Left ventricle myocardium inferior (tissue), 1 donor: ENCODE results near the gene GDF9. TPM values are rescaled to one million over a fixed set of nuclear protein-coding genes. Genes with fewer than 3 reads are reported as not detected.

ENCODE experiments used
- DNase-seq: peaks from one replicate; pipeline ENCODE4 v3.0.0-alpha.2; 2020
- H3K27ac ChIP-seq: fragments of 200-600 bp; replicated peaks from 2 replicates; pipeline ENCODE4 v1.8.0; 2021
- H3K27me3 ChIP-seq: fragments of 200-600 bp; 2 replicates; pipeline ENCODE4 v1.8.0; 2021; ENCODE audit warnings: low read depth
- H3K36me3 ChIP-seq: fragments of 200-600 bp; 2 replicates; pipeline ENCODE4 v1.8.0; 2021
- H3K4me1 ChIP-seq: fragments of 200-600 bp; 2 replicates; pipeline ENCODE4 v1.8.0; 2021
- H3K4me3 ChIP-seq: fragments of 200-600 bp; 2 replicates; pipeline ENCODE4 v1.8.0; 2021; ENCODE audit warnings: mild to moderate bottlenecking, moderate library complexity
- H3K9me3 ChIP-seq: fragments of 200-600 bp; replicated peaks from 2 replicates; pipeline ENCODE4 v1.8.0; 2021
- intact Hi-C: fragments of 100-400 bp; cut with micrococcal nuclease; formaldehyde crosslinking; loops from one replicate; pipeline ENCODE4 v1.11.0; 2022
- total RNA-seq: library from RNA; stranded (reverse); fragmentation: NEBNext Ultra II Directional; extraction: Animal tissue kit (Norgen Biotek cat#: 25700); gene quantifications from one replicate; pipeline ENCODE4 v1.2.1, GENCODE V29; 2021
- TF ChIP-seq, protein P1 (sequence below): fragments of 200-600 bp; IDR thresholded peaks from 2 replicates; pipeline ENCODE4 v1.8.0; 2021; ENCODE audit warnings: antibody characterized with exemption, mild to moderate bottlenecking, borderline replicate concordance
- donor health status: DM: no; HTN: yes; CAD: no; lungs with severe emphysema.

GDF9 gene
- total RNA-seq, 1 donor from 2014 or later, result 0.52 TPM

GRCh38 chr5:132837868-132838267 lies 28.4 kb downstream of the GDF9 start:
- intact Hi-C loops, result no loop called here
- no peak for DNase-seq
- Histone ChIP-seq H3K36me3 (no peaks in the 10 kb centered on the region), H3K27ac (no peak overlapping the region), H3K4me3 (no peak overlapping the region), H3K4me1 (peaks cover 14% of the 10 kb centered on the region), H3K27me3 (no peaks in the 10 kb centered on the region), H3K9me3 (no peaks in the 10 kb centered on the region)
- TF ChIP-seq, protein P1, sequence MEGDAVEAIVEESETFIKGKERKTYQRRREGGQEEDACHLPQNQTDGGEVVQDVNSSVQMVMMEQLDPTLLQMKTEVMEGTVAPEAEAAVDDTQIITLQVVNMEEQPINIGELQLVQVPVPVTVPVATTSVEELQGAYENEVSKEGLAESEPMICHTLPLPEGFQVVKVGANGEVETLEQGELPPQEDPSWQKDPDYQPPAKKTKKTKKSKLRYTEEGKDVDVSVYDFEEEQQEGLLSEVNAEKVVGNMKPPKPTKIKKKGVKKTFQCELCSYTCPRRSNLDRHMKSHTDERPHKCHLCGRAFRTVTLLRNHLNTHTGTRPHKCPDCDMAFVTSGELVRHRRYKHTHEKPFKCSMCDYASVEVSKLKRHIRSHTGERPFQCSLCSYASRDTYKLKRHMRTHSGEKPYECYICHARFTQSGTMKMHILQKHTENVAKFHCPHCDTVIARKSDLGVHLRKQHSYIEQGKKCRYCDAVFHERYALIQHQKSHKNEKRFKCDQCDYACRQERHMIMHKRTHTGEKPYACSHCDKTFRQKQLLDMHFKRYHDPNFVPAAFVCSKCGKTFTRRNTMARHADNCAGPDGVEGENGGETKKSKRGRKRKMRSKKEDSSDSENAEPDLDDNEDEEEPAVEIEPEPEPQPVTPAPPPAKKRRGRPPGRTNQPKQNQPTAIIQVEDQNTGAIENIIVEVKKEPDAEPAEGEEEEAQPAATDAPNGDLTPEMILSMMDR, result no peak

DNA sequence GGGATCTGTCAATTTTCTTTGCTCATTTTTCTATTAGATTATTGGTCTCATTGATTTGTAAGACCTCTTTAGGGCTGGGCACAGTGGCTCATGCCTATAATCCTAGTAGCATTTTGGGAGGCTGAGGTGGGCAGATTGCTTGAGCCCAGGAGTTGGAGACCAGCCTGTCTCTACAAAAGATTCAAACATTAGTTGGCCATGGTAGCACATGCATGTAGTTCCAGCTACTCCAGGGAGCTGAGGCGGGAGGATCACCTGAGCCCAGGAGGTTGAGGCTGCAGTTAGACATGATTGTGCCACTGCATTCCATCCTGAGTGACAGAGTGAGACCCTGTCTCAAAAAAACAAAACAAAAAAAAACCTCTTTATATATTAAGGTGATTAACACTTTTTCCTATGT lies 29.4 kb downstream of the GDF9 start:
- H3K36me3 ChIP-seq, result no peaks in the 10 kb centered on the region
- H3K4me1 ChIP-seq, result peaks cover 14% of the 10 kb centered on the region
- no peak overlapping the region for H3K4me3 ChIP-seq
- no peaks in the 10 kb centered on the region for H3K27me3 ChIP-seq
- no peak overlapping the region for H3K27ac ChIP-seq
- H3K9me3 ChIP-seq, result no peaks in the 10 kb centered on the region
- TF ChIP-seq, protein P1, result no peak
- no peak for DNase-seq
- intact Hi-C loops, result no loop called here

DNA sequence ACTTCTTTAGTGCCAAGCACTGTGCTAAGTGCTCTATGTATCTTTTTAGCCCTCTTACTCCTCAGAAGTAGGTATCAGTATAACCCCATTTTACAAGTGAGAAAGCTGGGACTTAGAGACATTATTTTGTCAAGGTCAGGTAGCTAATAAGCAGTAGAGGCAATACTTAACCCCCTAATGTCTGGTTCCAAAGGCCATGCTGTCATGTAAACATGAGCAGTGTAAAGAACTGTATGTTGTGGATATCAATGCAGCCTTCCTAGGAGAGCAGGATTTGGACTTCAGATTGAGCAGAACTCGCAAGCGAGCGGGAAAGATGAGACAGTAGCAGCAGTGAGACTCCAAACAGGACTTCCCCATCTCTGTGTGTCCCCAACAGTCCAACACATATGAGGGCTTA lies 32.2 kb downstream of the GDF9 start:
- Histone ChIP-seq H3K4me1 (peaks cover 21% of the 10 kb centered on the region), H3K9me3 (no peaks in the 10 kb centered on the region), H3K27ac (no peak overlapping the region), H3K4me3 (no peak overlapping the region), H3K27me3 (no peaks in the 10 kb centered on the region), H3K36me3 (no peaks in the 10 kb centered on the region)
- DNase-seq, result no peak
- TF ChIP-seq, protein P1, result no peak
- intact Hi-C loops, result no loop called here

DNA sequence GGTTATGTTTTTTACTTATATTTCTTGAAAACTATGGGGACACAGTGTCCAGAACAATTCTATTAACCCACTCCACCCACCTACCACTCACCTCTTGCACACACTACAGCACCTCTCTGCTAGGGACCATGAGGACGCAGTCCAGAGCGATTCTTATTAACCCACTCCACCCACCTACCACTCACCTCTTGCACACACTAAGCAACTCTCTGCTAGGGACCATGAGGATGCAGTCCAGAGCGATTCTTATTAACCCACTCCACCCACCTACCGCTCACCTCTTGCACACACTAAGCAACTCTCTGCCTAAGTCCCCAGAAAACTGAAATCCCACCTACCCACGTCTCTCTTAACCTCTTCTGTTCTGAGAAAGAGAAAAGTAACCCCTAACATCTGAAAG lies 33.7 kb downstream of the GDF9 start:
- intact Hi-C loops, result no loop called here

DNA sequence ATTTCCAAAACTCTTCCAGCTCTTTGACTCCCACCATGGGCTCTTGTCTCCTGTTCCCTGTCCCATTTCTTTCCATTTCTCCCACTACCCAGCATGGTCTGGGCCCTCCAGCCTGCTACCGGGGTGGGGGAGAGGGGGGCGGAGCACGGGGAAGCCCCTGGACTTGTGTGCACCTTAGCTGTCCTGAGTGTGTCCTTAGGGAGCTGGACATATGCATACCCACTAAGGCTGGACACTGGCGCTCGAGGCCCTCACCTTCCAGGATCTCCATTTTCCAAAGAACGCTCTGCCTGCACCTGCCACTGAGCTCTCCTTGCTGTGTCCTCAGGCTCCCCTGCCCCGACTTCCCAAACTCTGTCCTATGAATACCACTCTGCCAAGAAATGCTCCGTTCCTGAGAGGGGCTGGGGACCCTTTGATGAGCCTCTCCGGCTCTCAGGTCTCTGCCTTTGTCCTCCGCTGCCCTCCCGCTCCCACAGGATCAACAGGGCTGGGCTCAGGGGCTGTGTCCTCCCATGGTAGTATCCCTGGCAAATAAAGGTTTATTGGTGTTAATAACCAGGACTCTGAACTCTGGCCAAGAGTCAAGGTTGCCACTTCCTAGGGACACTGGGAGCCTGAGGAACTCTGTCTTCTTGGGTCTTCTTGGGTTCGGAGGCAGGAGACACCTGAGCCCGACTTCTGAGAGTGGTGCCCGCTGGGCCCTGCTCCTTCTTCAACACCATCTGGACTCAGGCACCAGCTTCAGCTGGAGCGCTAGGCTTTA lies 35.0 kb downstream of the GDF9 start:
- Histone ChIP-seq H3K9me3 (no peaks in the 10 kb centered on the region), H3K27me3 (no peaks in the 10 kb centered on the region), H3K27ac (peak overlapping the region; percentile 91), H3K4me3 (peak overlapping the region; percentile 94), H3K36me3 (no peaks in the 10 kb centered on the region), H3K4me1 (peaks cover 30% of the 10 kb centered on the region)
- DNase-seq, result no peak
- intact Hi-C loops, result no loop called here
- TF ChIP-seq, protein P1, result no peak

More for the DNA sequence above, 33.7 kb downstream of the GDF9 start:
- no peaks in the 10 kb centered on the region for H3K9me3 ChIP-seq
- peaks cover 24% of the 10 kb centered on the region for H3K4me1 ChIP-seq
- no peaks in the 10 kb centered on the region for H3K27me3 ChIP-seq
- no peaks in the 10 kb centered on the region for H3K36me3 ChIP-seq
- TF ChIP-seq, protein P1, result no peak
- no peak for DNase-seq
- H3K27ac ChIP-seq, result no peak overlapping the region
- no peak overlapping the region for H3K4me3 ChIP-seq
